Measurements from ENCODE around the gene MSH3. TPM values are rescaled to one million over a fixed set of nuclear protein-coding genes. Genes with fewer than 3 reads are reported as not detected.

Gene MSH3
- total RNA-seq, 4 donors from 2014 or later = 10.0 to 16.8 (median 13.1) TPM

DNA sequence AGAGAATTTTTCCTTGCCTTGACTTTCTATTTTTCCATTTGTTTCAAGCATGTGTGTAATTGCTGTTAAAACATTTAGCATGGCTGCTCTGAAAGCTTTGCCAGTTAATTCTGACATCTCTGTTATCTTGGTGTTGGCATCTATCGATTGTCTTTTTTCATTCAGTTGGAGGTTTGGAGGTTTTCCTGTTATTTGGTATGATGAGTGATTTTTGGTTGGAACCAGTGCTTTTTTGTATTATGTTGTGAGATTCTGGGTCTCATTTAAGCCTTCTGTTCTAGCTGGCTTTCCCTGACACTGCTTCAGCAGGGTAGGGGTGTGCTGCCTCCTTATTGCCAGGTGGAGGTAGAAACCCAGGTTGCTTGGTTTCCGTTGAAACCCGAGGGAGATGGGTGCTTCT lies 41.2 kb downstream of the MSH3 start:
- DNase-seq (ENCODE audit: low spot score) = no peak
- TF ChIP-seq, protein P1, sequence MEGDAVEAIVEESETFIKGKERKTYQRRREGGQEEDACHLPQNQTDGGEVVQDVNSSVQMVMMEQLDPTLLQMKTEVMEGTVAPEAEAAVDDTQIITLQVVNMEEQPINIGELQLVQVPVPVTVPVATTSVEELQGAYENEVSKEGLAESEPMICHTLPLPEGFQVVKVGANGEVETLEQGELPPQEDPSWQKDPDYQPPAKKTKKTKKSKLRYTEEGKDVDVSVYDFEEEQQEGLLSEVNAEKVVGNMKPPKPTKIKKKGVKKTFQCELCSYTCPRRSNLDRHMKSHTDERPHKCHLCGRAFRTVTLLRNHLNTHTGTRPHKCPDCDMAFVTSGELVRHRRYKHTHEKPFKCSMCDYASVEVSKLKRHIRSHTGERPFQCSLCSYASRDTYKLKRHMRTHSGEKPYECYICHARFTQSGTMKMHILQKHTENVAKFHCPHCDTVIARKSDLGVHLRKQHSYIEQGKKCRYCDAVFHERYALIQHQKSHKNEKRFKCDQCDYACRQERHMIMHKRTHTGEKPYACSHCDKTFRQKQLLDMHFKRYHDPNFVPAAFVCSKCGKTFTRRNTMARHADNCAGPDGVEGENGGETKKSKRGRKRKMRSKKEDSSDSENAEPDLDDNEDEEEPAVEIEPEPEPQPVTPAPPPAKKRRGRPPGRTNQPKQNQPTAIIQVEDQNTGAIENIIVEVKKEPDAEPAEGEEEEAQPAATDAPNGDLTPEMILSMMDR (IDR thresholded peaks at IDR 0.05) = no peak
- ATAC-seq (ENCODE audit: low FRiP score) = no peak

DNA sequence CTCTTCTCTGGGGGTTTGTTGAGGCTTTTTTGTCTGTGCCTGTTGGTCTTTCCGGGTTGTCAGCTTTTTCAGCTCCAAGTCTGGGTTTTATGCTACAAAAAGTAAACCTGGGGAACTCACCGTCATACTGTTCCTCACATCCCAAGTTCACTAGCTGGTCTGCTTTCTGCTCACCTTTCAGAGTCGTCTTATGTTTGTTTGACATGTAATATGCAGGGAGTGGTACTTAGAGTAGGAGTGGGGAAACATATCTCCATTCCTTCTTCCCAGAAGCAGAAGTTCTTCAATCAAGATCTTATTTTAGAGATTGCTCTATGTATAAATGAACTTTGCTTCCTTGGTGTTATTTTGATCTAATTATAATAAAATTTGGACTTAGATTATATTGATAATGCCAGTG lies 42.0 kb downstream of the MSH3 start:
- no peak for ATAC-seq (ENCODE audit: low FRiP score)
- DNase-seq (ENCODE audit: low spot score) = no peak
- TF ChIP-seq, protein P1 (IDR thresholded peaks at IDR 0.05) = no peak

DNA sequence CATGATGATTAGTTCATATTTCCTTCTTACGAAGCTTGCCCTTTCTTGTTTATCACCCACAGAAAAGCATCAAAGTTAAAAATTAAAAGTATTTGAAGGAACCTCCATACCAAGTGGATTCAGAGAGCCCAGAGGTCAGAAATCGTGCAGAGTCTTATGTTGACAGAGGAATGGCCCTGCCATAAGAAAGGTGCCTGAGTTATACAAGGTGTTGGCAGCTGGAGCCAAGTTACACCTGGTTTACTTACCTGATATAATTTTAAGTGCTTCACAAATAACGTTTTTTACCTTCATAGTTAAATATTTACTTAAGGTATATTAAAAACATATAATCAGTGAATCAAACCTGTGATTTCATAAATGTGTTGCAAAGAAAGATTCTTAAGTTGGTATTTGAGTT lies 42.6 kb downstream of the MSH3 start:
- ATAC-seq (ENCODE audit: low FRiP score) = no peak
- no peak for DNase-seq (ENCODE audit: low spot score)
- TF ChIP-seq, protein P1 (IDR thresholded peaks at IDR 0.05) = no peak

DNA sequence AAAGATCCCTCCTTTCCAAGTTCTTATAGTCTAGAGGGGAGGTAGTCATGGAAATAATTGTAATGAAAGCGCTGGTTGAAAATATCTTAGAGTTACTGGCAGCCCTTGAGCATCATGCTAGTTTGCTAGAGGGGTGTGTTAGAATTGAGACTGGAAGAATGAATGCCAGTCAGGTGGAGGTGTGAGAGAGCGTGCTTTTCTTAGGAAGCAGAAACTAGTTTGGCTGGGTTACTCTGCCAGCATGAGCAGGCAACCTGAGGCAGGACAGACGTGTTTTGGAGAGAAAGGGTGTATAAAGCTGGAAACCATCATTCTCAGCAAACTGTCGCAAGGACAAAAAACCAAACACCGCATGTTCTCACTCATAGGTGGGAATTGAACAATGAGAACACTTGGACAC lies 43.9 kb downstream of the MSH3 start:
- ATAC-seq (ENCODE audit: low FRiP score) = no peak
- DNase-seq (ENCODE audit: low spot score) = no peak
- TF ChIP-seq, protein P1 (IDR thresholded peaks at IDR 0.05) = no peak

DNA sequence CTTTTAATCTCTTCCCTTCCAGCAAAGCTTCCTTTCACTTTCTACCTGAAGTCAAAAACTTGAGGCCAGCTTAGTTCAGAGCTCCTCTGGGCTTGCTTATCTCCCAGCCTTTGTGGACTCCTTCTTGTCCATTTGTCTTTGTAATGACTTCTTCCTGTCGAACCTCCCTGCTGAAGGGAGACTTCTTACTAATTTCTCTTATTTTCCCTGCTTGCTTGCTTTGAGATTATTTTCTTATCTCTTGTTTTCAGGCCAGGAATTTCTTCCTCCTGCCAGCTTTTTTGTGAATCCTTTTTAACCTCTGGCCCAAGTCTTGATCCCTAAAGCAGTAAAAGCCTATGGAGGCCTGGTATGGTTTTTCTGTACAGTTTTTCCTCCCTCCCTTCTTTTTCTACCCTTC lies 47.1 kb downstream of the MSH3 start:
- DNase-seq (ENCODE audit: low spot score) = no peak
- ATAC-seq (ENCODE audit: low FRiP score) = no peak
- TF ChIP-seq, protein P1 (IDR thresholded peaks at IDR 0.05) = no peak

DNA sequence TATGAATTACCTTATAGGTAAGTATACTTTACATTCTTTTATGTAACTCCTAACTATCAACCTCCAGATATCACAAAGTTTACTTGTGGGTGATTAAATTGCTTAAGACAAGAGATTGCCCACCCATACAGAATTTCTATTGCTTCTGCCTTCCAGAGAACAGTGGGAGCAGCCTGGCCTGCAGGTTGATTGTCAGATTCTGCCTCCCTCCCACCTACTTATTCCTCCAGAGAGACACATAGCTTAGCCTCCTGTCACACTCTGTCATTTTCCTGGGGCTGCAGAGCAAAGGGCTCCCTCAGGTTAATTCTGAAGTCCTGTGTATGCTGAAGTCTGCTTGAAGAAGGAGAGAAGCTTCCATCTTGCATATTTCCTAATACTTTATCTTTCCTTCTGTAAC lies 48.8 kb downstream of the MSH3 start:
- no peak for ATAC-seq (ENCODE audit: low FRiP score)
- DNase-seq (ENCODE audit: low spot score) = no peak
- TF ChIP-seq, protein P1 (IDR thresholded peaks at IDR 0.05) = no peak

DNA sequence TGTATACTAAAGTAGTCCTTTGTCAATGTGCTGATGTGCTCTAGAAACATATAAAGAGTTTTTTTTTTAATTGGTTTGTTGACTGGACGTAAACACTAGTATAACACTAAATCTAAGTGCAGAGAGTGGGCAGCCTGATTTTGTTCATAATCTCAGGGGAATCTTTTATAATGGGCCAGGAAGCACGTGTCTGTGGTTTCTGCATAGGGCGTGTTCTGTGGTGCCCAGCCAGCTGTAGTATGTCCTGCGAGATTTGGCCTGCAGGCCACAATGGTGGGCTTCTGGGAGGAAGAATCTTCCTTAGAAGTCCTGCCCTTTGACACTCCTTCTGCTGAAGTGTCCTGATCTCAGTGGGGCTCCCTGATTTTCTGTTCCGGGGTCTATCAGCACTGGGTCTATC lies 49.3 kb downstream of the MSH3 start:
- TF ChIP-seq, protein P1 (IDR thresholded peaks at IDR 0.05) = no peak
- DNase-seq (ENCODE audit: low spot score) = no peak
- no peak for ATAC-seq (ENCODE audit: low FRiP score)

Measured in omental fat pad (tissue), 4 donors.